ENCODE measurements around the gene CDX4.
"Not testable (repeated sequence)": the region's sequence is repeated elsewhere in the genome, so short reads cannot be mapped to it uniquely, and the experiment has no call there.

The CDX4 gene, protein sequence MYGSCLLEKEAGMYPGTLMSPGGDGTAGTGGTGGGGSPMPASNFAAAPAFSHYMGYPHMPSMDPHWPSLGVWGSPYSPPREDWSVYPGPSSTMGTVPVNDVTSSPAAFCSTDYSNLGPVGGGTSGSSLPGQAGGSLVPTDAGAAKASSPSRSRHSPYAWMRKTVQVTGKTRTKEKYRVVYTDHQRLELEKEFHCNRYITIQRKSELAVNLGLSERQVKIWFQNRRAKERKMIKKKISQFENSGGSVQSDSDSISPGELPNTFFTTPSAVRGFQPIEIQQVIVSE

GRCh38 chrX:73446831-73447230 lies at the start of gene CDX4:
TSS of gene CDX4 (plus strand) at chrX:73447053. CDS start at chrX:73447254, 201 bp downstream.
- DNase-seq (ENCODE audit: low read depth in 2 of 2), result no peak

GRCh38 chrX:73398185-73398914 lies 48.5 kb upstream of the CDX4 start:
- no peak for DNase-seq (ENCODE audit: low read depth in 2 of 2)

DNA sequence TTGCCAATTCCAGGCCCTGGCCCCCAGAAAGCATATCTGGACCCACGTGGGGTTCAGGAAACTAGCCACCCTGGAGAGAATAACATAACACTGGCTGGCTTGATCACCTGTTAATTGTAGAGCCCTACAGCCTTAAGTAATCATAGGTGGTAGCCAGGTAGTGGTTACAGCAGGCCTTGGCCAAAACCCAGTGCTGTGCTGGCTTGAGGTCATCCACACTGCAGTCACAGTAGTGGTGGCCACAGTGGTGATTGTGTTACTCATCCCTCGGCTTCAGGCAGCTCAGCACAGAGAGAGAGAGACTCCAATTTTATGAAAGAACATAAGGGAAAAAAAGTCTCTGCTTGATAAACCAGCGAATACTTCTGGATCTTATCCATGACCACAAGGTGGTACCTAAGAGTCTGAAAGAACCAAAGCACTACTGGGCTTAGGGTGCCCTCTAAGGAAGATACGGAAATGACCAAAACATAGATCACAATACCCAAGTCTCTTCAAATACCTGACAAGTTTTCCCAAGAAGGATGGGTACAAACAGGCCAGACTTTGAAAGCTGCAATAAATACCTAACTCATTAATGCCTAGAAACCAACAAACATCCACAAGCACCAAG lies 46.6 kb upstream of the CDX4 start:
- DNase-seq (ENCODE audit: low read depth in 2 of 2), result no peak

DNA sequence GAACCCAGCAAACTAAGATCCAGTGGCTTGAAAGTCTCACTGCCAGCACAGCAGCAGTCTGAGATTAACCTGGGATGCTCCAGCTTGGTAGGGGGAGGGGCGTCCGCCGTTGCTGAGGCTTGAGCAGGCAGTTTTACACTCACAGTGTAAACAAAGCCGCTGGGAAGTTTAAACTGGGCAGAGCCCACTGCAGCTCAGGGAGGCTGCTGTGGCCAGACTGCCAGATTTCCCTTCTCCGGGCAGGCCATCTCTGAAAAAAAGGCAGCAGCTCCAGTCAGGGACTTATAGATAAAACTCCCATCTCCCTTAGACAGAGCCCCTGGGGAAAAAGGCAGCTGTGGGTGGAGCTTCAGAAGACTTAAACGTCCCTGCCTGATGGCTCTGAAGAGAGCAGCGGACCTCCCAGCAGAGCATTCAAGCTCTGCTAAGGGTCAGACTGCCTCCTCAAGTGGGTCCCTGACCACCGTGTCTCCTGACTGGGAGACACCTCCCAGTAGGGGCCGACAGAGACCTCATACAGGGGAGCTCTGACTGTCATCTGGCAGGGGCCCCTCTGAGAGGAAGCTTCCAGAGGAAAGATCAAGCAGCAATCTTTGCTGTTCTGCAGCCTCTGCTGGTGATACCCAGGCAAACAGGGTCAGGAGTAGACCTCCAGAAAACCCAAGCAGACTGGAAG lies 45.1 kb upstream of the CDX4 start:
- DNase-seq (ENCODE audit: low read depth in 2 of 2), result no peak

DNA sequence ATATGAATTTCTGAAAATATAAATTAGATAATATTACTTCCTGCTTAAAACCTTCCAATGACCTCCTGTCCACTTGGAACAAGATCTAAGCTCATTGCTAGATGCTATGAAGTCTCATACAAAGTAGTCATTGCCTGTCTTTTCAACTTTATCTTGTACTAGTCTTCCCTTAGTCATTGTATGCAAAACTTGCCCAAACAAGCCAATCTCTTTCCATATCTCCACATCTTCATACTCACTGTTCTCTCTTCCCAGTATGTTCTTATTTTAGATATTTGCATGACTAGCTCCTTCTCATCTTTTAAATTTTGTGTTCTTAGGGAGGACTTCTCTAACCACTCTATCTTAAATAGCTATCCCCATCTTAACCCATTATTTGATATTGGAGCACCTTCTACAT lies 33.9 kb upstream of the CDX4 start:
- no peak for DNase-seq (ENCODE audit: low read depth in 2 of 2)

- DNase-seq (ENCODE audit: low read depth in 2 of 2), result no peak
Measured at GRCh38 chrX:73447311-73447794, 500 bp downstream of the CDX4 start.

DNA sequence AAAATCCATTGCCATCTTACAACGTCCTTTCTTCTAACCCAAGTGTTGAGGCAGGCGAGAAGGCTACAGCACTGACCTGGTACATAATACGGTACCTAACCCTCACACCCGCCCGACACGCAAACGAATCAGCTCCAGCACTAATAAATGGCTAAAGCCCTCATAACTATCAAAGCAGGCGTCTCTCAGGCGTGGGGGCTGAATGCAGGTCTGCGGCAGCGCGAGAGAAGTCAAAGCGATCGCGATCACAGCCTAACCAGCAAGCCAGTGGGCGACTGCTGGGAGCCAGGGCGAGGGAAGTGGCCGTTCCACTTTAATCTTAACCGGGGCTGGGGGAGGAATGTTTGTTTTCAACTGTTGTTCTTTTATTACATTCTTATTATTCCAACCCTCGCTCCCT lies 1.5 kb downstream of the CDX4 start:
- no peak for DNase-seq (ENCODE audit: low read depth in 2 of 2)

DNA sequence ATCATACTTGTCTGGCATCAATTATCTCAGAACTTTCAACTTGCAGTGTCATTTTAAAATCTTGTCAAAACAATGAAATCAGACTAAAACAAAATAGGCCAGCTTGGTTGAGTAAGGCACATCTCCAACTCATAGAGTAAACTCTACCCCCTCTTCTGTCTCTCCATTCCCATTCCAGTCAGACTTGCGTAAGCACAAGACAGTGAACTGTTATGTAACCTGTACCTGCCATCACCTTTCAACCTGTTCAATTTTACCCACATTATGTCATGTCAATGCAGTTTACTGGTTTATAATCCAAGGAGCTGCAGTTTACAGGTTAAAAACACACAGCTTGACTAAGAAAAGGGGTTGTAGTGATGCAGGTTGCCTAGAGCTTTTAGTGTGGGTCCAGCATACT lies 8.3 kb downstream of the CDX4 start:
- no peak for DNase-seq (ENCODE audit: low read depth in 2 of 2)

GRCh38 chrX:73457306-73457705 lies 10.5 kb downstream of the CDX4 start:
- DNase-seq (ENCODE audit: low read depth in 2 of 2), result no peak

DNA sequence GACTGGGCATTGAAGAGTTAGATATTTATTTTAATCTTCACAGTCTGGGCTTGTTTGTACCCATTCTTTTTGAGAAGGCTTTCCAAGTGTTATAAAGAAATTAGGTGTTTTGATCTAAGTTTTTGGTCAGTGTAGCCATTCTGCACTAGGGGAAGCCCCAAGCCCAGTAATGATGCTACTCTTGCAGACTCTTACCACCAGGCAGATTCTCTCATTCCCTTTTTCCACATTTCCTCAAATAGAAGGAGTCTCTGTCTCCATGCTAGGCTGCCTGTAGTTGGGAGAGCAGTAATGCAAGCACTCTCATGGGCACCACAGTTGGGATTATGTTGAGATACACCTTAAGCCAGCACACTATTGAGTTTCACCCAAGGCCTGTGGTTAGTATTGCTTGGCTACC lies 21.5 kb downstream of the CDX4 start:
- DNase-seq (ENCODE audit: low read depth in 2 of 2), result no peak

DNA sequence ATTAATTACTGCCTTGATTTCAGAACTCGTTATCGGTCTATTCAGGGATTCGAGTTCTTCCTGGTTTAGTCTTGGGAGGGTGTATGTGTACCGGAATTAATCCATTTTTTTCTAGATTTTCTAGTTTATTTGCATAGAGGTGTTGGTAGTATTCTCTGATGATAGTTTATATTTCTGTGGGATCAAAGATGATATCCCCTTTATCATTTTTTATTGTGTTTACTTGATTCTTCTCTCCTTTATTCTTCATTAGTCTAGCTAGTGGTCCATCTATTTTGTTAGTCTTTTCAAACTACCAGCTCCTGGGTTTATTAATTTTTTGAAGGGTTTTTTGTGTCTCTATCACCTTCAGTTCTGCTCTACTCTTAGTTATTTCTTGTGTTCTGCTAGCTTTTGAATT lies 32.1 kb downstream of the CDX4 start:
- no peak for DNase-seq (ENCODE audit: low read depth in 2 of 2)

GRCh38 chrX:73481521-73481920 lies 34.7 kb downstream of the CDX4 start:
- no peak for DNase-seq (ENCODE audit: low read depth in 2 of 2)

- DNase-seq (ENCODE audit: low read depth in 2 of 2), result no peak
Measured at GRCh38 chrX:73490661-73491060, 43.8 kb downstream of the CDX4 start.

DNA sequence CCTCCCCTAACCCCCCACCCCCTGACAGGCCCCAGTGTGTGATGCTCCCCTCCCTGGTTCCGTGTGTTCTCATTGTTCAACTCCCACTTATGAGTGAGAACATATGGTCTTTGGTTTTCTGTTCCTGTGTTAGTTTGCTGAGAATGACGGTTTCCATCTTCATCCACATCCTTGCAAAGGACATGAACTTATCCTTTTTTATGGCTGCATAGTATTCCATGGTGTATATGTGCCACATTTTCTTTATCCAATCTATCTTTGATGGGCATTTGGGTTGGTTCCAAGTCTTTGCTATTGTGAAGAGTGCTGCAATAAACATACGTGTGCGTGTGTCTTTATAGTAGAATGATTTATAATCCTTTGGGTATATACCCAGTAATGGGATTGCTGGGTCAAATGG lies 45.3 kb downstream of the CDX4 start:
- DNase-seq (ENCODE audit: low read depth in 2 of 2), result not testable (repeated sequence)

Data from stimulated activated CD4-positive, alpha-beta T cell treated with anti-CD3 and anti-CD28 coated beads, Interleukin-1b, Interleukin-23, amount 100 ng/mL, for 4 hours (primary cell).